Endothelial cell of umbilical vein (primary cell): ENCODE measurements around the gene NEUROD1.

Experiments used
- FOS ChIP-seq: IDR thresholded peaks from 2 replicates; pipeline ENCODE4 v1.6.1; 2011; ENCODE audit warnings: mild to moderate bottlenecking, low read length, moderate library complexity, borderline replicate concordance; ENCODE audit not compliant: insufficient read depth
- JUN ChIP-seq: IDR thresholded peaks from 2 replicates; pipeline ENCODE4 v1.6.1; 2011; ENCODE audit warnings: borderline replicate concordance, low read depth; ENCODE audit not compliant: insufficient read length, insufficient read depth
- POLR2A ChIP-seq: IDR thresholded peaks from 2 replicates; pipeline ENCODE4 v1.6.1; 2012; ENCODE audit warnings: low read depth, mild to moderate bottlenecking, control low read depth, low read length
- TF ChIP-seq, protein P1 (sequence below), 2 donors: IDR thresholded peaks; 1 replicate in 1 of 2; 2 replicates in 1 of 2; pipeline ENCODE4 v1.5.1; 2011; ENCODE audit warnings: low read length in 2 of 2, mild to moderate bottlenecking in 2 of 2, moderate library complexity in 2 of 2, control low read depth in 1 of 2, inconsistent platforms in 1 of 2, low read depth in 1 of 2; ENCODE audit not compliant: insufficient read depth in 1 of 2; ENCODE audit errors: extremely low read depth in 1 of 2

DNA sequence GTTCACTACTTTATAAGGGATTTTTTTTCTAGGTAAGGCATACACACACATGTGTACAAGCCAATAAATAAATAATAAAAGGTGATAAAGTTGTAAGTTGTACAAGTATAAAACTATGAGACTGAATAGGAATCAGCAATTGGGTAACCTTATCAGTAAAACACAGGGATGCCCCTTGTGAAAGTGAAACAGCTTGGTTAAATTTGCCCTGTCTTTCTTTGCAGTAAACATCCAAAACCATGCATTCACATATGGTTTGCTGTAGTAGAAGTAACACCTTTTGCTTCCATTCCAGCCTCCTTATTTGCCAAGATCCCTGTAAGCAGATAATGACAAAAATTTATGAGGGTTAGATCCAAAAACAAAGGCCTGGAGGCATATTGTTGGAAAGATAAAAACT lies 44.3 kb upstream of the NEUROD1 start:
- TF ChIP-seq FOS, result no peak
- TF ChIP-seq, protein P1, sequence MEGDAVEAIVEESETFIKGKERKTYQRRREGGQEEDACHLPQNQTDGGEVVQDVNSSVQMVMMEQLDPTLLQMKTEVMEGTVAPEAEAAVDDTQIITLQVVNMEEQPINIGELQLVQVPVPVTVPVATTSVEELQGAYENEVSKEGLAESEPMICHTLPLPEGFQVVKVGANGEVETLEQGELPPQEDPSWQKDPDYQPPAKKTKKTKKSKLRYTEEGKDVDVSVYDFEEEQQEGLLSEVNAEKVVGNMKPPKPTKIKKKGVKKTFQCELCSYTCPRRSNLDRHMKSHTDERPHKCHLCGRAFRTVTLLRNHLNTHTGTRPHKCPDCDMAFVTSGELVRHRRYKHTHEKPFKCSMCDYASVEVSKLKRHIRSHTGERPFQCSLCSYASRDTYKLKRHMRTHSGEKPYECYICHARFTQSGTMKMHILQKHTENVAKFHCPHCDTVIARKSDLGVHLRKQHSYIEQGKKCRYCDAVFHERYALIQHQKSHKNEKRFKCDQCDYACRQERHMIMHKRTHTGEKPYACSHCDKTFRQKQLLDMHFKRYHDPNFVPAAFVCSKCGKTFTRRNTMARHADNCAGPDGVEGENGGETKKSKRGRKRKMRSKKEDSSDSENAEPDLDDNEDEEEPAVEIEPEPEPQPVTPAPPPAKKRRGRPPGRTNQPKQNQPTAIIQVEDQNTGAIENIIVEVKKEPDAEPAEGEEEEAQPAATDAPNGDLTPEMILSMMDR (IDR thresholded peaks at IDR 0.05; ENCODE audit: extremely low read depth in 1 of 2, insufficient read depth in 1 of 2, low read depth in 1 of 2, low read length in 2 of 2), result no peak
- no peak for TF ChIP-seq POLR2A
- no peak for TF ChIP-seq JUN
